Measurements from ENCODE around the gene TMEM116. TPM values are rescaled to one million over a fixed set of nuclear protein-coding genes. Genes with fewer than 3 reads are reported as not detected.

Gene TMEM116
- total and polyA plus RNA-seq, 10 of the 15 experiments (the other 5 are each of a cell fraction or from before 2014, with no cell fraction given): 6.0 to 25.7 (median 8.5) TPM

GRCh38 chr12:112007945-112008344, 5.0 kb downstream of the TMEM116 start:
- TF ChIP-seq BHLHE40 (IDR thresholded peaks at IDR 0.05; ENCODE audit: borderline replicate concordance in 1 of 2, low read depth in 2 of 2, low read length in 1 of 2) (peak in 1 of 2 experiments; percentile 54; a peak in 1 of 4 replicates), RAD51 (IDR thresholded peaks at IDR 0.05) (no peak), E2F4 (IDR thresholded peaks at IDR 0.05; ENCODE audit: low read depth, low read length) (no peak), ZNF207 (IDR thresholded peaks at IDR 0.05; ENCODE audit: borderline replicate concordance) (no peak), PKNOX1 (IDR thresholded peaks at IDR 0.05) (0 out of 2 replicates have a peak, but pooled peaks have one; percentile 10), KLF5 (IDR thresholded peaks at IDR 0.05; ENCODE audit: partially characterized antibody) (no peak), IKZF1 (conservative IDR thresholded peaks at IDR 0.05) (peak; percentile 54; the same call in 1 of the 2 replicates), IKZF2 (IDR thresholded peaks at IDR 0.05) (peak in 1 of 2 experiments; percentile 34; a peak in 2 of 4 replicates), MYB (IDR thresholded peaks at IDR 0.05; ENCODE audit: borderline replicate concordance, low read depth, low read length) (no peak), MYC (IDR thresholded peaks at IDR 0.05; ENCODE audit: insufficient read depth, insufficient read length, insufficient replicate concordance, low read length, severe bottlenecking) (no peak), ZSCAN29 (IDR thresholded peaks at IDR 0.05) (no peak)
- CTCF ChIA-PET: interaction anchor here (0.9 kb wide), 1 partner anchor 63 kb away, joined by 3 read pairs; no protein-coding TSS in a partner anchor
- peaks cover 22% of the 10 kb centered on the region for H3K79me2 ChIP-seq (ENCODE audit: control insufficient read depth, insufficient read depth, low read length)
- no peak overlapping the region for H3K27ac ChIP-seq (ENCODE audit: control insufficient read depth, insufficient read depth)
- H2AFZ ChIP-seq (ENCODE audit: control insufficient read depth, low read depth, low read length): no peak overlapping the region
- no TSS peak for BruUV-seq (replicated peaks)
- POLR2A ChIA-PET: interaction anchor here (1.0 to 1.5 kb wide), 2 partner anchors 13 to 15 kb away, joined by 3 to 4 read pairs; no protein-coding TSS in a partner anchor
- no peaks in the 10 kb centered on the region for H4K20me1 ChIP-seq (ENCODE audit: control insufficient read depth, insufficient read depth)
- in situ Hi-C loops (cut with MboI): no loop called here
- peaks cover 25% of the 10 kb centered on the region for H3K4me1 ChIP-seq (ENCODE audit: control insufficient read depth, insufficient read depth, low read length)
- H3K36me3 ChIP-seq (ENCODE audit: control insufficient read depth in 2 of 2, insufficient read depth in 2 of 2, low read length in 1 of 2): no peaks in the 10 kb centered on the region; a peak in 1 of 4 replicates
- SMC1A ChIA-PET (ENCODE audit: uncharacterized antibody, unreplicated experiment): interaction anchor here (1.2 kb wide), 1 partner anchor 13 kb away, joined by 7 read pairs; no protein-coding TSS in a partner anchor
- no peak overlapping the region for H3K4me2 ChIP-seq (ENCODE audit: control insufficient read depth, insufficient read depth)
- 96% methylated on average over 9 of the region's 9 CpGs for WGBS (ENCODE audit: insufficient coverage, insufficient replicate concordance, low lambda C conversion rate, missing lambda C conversion rate)
- H3K4me3 ChIP-seq: peak overlapping the region; percentile 7; the same call in 1 of the 2 replicates
- RAD21 ChIA-PET (ENCODE audit: unreplicated experiment): interaction anchor here (0.7 to 1.3 kb wide), 4 partner anchors 10 to 63 kb away, joined by 3 to 4 read pairs (median 4); no protein-coding TSS in a partner anchor
- FAIRE-seq (no peak), DNase-seq (ENCODE audit: low read depth, low spot score) (no peak), ATAC-seq (peak; percentile 48)
- H3K27me3 ChIP-seq (replicated peaks in 1 of 2; ENCODE audit: control insufficient read depth in 2 of 2, insufficient read depth in 2 of 2, low read length in 1 of 2): no peaks in the 10 kb centered on the region
- no peak overlapping the region for H3K9ac ChIP-seq (ENCODE audit: control insufficient read depth, insufficient read depth, low read length)
- intact Hi-C loops (cut with micrococcal nuclease; ENCODE audit: unreplicated experiment): no loop called here
- no peaks in the 10 kb centered on the region for H3K9me3 ChIP-seq (replicated peaks; ENCODE audit: control insufficient read depth, insufficient read depth, low read length)

Data from GM12878 (cell line).